Retinal pigment epithelial cell (primary cell): Measurements from ENCODE around the gene TMTC4.
A peak's percentile ranks its signal among the peaks of the same experiment; 100 is the strongest.
"Not testable (repeated sequence)": the region's sequence is repeated elsewhere in the genome, so short reads cannot be mapped to it uniquely, and the experiment has no call there.

ENCODE experiments used
- DNase-seq: peaks from one replicate; pipeline ENCODE4 v3.0.0-alpha.2; 2010; ENCODE audit warnings: low read depth
- H3K4me3 ChIP-seq: 2 replicates; pipeline ENCODE4 v1.5.1; 2011; ENCODE audit warnings: mild to moderate bottlenecking, low read length, control low read depth, moderate library complexity
- CTCF ChIP-seq: conservative IDR thresholded peaks from 2 replicates; pipeline ENCODE4 v1.5.1; 2011; ENCODE audit warnings: low read depth, low read length, control low read depth, inconsistent platforms

Gene TMTC4

GRCh38 chr13:100589178-100589725 is 85.3 kb downstream of the TMTC4 start:
- H3K4me3 ChIP-seq: no peak overlapping the region
- no peak for DNase-seq

GRCh38 chr13:100588331-100589177 is 86.0 kb downstream of the TMTC4 start, which contains the start of gene GGACT:
Gene GGACT, minus strand, starts transcription at chr13:100588789. Its CDS starts 56,198 bp downstream, at chr13:100532591.
- peak; percentile 54 for TF ChIP-seq CTCF
- H3K4me3 ChIP-seq: peak within 1 kb of the TSS; percentile 56
- no peak for DNase-seq

More at GRCh38 chr13:100589178-100589725, 85.3 kb downstream of the TMTC4 start:
- no peak for TF ChIP-seq CTCF

- no peak for DNase-seq
- TF ChIP-seq CTCF: no peak
- no peak overlapping the region for H3K4me3 ChIP-seq
Measured at GRCh38 chr13:100584896-100585295, 89.7 kb downstream of the TMTC4 start.

DNA sequence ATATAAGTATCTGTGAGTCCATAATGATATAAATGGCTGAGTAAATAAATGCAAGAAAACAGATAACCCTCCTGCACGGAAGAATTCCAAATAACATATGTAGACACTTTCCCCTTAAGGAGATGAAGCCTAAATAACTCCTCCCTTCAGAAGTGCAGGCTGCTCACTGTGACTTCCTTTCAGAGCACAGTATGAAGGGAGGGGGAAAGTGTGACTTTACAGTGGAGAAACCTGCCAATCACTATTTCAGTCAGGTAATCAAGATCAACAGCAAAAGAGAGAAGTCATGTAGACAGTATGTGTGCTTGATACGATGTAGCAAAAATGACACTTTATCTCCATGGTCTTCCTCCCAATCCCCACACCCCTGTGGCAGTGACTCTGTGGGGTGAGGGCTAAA is 93.1 kb downstream of the TMTC4 start:
- DNase-seq: no peak
- TF ChIP-seq CTCF: no peak
- H3K4me3 ChIP-seq: no peak overlapping the region

DNA sequence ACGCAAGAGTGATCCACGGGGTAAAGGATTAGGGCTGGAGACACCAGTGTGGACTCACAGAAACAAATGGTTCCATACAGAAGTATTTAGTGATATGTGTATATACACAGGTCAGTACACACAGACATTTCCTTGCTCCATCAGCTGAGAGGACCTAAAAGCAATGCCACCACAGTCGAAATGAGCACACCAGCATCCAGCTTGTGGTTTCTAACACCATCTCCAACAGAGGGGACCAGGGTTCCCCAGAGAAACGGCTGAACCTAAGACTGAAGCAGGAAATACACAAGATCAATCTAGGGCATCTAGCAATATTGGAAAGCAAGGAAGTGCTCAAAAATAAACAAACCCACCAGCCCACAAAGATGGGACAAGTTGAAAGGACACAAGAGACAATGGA is 93.6 kb downstream of the TMTC4 start:
- H3K4me3 ChIP-seq: no peak overlapping the region
- DNase-seq: no peak
- TF ChIP-seq CTCF: no peak

DNA sequence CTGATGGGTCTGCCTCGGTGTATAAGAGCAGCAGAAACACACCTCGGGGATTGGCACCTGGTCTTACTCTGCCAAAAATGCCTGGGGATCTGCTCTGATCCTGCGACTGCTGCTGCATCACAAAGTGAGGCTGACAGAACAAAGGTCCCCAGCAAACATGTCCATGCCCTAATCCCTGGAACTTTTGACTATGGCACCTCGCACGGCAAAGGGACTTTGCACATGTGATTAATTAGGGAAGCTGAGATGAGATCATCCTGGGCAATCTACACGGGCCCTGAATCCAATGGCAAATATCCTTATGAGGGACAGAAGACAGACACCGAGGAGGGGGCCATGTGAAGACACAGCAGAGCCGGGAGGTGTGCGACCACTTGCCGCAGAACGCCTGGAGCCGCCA is 94.5 kb downstream of the TMTC4 start:
- TF ChIP-seq CTCF: no peak
- no peak overlapping the region for H3K4me3 ChIP-seq
- DNase-seq: no peak

DNA sequence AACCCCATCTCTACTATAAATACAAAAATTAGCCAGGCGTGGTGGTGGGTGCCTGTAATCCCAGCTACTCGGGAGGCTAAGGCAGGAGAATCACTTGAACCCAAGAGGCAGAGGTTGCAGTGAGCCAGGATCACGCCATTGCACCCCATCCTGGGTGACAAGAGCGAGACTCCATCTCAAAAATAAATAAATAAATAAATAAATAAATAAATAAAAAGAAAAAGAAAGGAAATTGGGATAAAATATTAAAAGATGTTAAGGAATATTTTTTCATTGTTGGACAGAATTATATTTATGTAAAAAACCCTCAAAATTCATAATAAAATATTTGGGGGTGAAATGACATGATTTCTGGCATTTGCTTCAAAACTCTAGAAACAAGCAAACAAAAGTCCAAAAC is 97.4 kb downstream of the TMTC4 start:
- not testable (repeated sequence) for H3K4me3 ChIP-seq, DNase-seq
